ENCODE measurements around the gene AGMO. TPM values are rescaled to one million over a fixed set of nuclear protein-coding genes. Genes with fewer than 3 reads are reported as not detected.
A peak's percentile ranks its signal among the peaks of the same experiment; 100 is the strongest.

AGMO gene
- total RNA-seq, 1 experiment from 2014 or later: 0.11 TPM

GRCh38 chr7:15176089-15176488, 385.7 kb downstream of the AGMO start:
- H3K79me2 ChIP-seq (ENCODE audit: low read length): no peaks in the 10 kb centered on the region
- H4K20me1 ChIP-seq (ENCODE audit: low read length): no peaks in the 10 kb centered on the region
- ChIA-PET CTCF (no interaction called here), POLR2A (ENCODE audit: unreplicated experiment) (no interaction called here)
- no peak overlapping the region for H3K9ac ChIP-seq (ENCODE audit: low read length)
- no peak overlapping the region for H3K4me3 ChIP-seq (ENCODE audit: low read length)
- H3K4me1 ChIP-seq (ENCODE audit: insufficient read depth, low read length): no peaks in the 10 kb centered on the region
- intact Hi-C loops (cut with micrococcal nuclease): no loop called here
- H3K27me3 ChIP-seq (ENCODE audit: low read length): no peaks in the 10 kb centered on the region
- DNase-seq (peak; percentile 5), ATAC-seq (peak; percentile 58)
- H2AFZ ChIP-seq (ENCODE audit: low read length): no peak overlapping the region
- no peaks in the 10 kb centered on the region for H3K36me3 ChIP-seq (ENCODE audit: low read depth, low read length)
- 0 out of 2 replicates have a peak overlapping the region, but pooled peaks have one; percentile 5 for H3K4me2 ChIP-seq (ENCODE audit: low read length)
- H3K9me3 ChIP-seq (ENCODE audit: low read length): no peaks in the 10 kb centered on the region
- H3K9me2 ChIP-seq (replicated peaks; ENCODE audit: low read length): no peaks in the 10 kb centered on the region
- TF ChIP-seq EZH2phosphoT487 (IDR thresholded peaks at IDR 0.05; ENCODE audit: borderline replicate concordance, low read length) (no peak), CTCF (conservative IDR thresholded peaks at IDR 0.05; ENCODE audit: low read depth, low read length) (no peak), EZH2 (IDR thresholded peaks at IDR 0.05; ENCODE audit: low read length, unreplicated experiment) (no peak)
- no peaks in the 10 kb centered on the region for H3F3A ChIP-seq (ENCODE audit: low read length, unreplicated experiment)
- H3K27ac ChIP-seq (ENCODE audit: low read length): no peak overlapping the region
- BruUV-seq (replicated peaks): no TSS peak

- Histone ChIP-seq H3K27ac (ENCODE audit: low read length) (no peak overlapping the region), H3F3A (ENCODE audit: low read length, unreplicated experiment) (no peaks in the 10 kb centered on the region), H4K20me1 (ENCODE audit: low read length) (no peaks in the 10 kb centered on the region), H3K9me3 (ENCODE audit: low read length) (no peaks in the 10 kb centered on the region), H3K4me1 (ENCODE audit: insufficient read depth, low read length) (no peaks in the 10 kb centered on the region), H3K36me3 (ENCODE audit: low read depth, low read length) (no peaks in the 10 kb centered on the region), H3K4me2 (ENCODE audit: low read length) (no peak overlapping the region), H3K27me3 (ENCODE audit: low read length) (no peaks in the 10 kb centered on the region), H3K9me2 (replicated peaks; ENCODE audit: low read length) (no peaks in the 10 kb centered on the region), H3K9ac (ENCODE audit: low read length) (no peak overlapping the region), H2AFZ (ENCODE audit: low read length) (no peak overlapping the region), H3K79me2 (ENCODE audit: low read length) (no peaks in the 10 kb centered on the region), H3K4me3 (ENCODE audit: low read length) (no peak overlapping the region)
- ChIA-PET POLR2A (ENCODE audit: unreplicated experiment) (no interaction called here), CTCF (no interaction called here)
- ATAC-seq: no peak
- no peak for DNase-seq
- no TSS peak for BruUV-seq (replicated peaks)
- TF ChIP-seq EZH2phosphoT487 (IDR thresholded peaks at IDR 0.05; ENCODE audit: borderline replicate concordance, low read length) (no peak), EZH2 (IDR thresholded peaks at IDR 0.05; ENCODE audit: low read length, unreplicated experiment) (no peak), CTCF (conservative IDR thresholded peaks at IDR 0.05; ENCODE audit: low read depth, low read length) (no peak)
- intact Hi-C loops (cut with micrococcal nuclease): no loop called here
These were observed 386.7 kb downstream of the AGMO start for GRCh38 chr7:15175152-15175551.

GRCh38 chr7:15174485-15174884, 387.3 kb downstream of the AGMO start:
- H3F3A ChIP-seq (ENCODE audit: low read length, unreplicated experiment): no peaks in the 10 kb centered on the region
- no peak overlapping the region for H3K4me2 ChIP-seq (ENCODE audit: low read length)
- 0 out of 2 replicates have a peak overlapping the region, but pooled peaks have one; percentile 50 for H2AFZ ChIP-seq (ENCODE audit: low read length)
- POLR2A ChIA-PET (ENCODE audit: unreplicated experiment): no interaction called here
- no TSS peak for BruUV-seq (replicated peaks)
- no peak overlapping the region for H3K4me3 ChIP-seq (ENCODE audit: low read length)
- no peaks in the 10 kb centered on the region for H3K4me1 ChIP-seq (ENCODE audit: insufficient read depth, low read length)
- no peaks in the 10 kb centered on the region for H3K36me3 ChIP-seq (ENCODE audit: low read depth, low read length)
- H3K27me3 ChIP-seq (ENCODE audit: low read length): no peaks in the 10 kb centered on the region
- H3K9ac ChIP-seq (ENCODE audit: low read length): no peak overlapping the region
- no peak overlapping the region for H3K27ac ChIP-seq (ENCODE audit: low read length)
- DNase-seq (no peak), ATAC-seq (peak; percentile 60; the same call in 1 of the 2 replicates)
- H3K9me2 ChIP-seq (replicated peaks; ENCODE audit: low read length): no peaks in the 10 kb centered on the region
- TF ChIP-seq EZH2phosphoT487 (IDR thresholded peaks at IDR 0.05; ENCODE audit: borderline replicate concordance, low read length) (no peak), CTCF (conservative IDR thresholded peaks at IDR 0.05; ENCODE audit: low read depth, low read length) (no peak), EZH2 (IDR thresholded peaks at IDR 0.05; ENCODE audit: low read length, unreplicated experiment) (no peak)
- no peaks in the 10 kb centered on the region for H3K9me3 ChIP-seq (ENCODE audit: low read length)
- no peaks in the 10 kb centered on the region for H4K20me1 ChIP-seq (ENCODE audit: low read length)
- intact Hi-C loops (cut with micrococcal nuclease): no loop called here
- CTCF ChIA-PET: no interaction called here
- no peaks in the 10 kb centered on the region for H3K79me2 ChIP-seq (ENCODE audit: low read length)

Measured in PC-3 (cell line).